Left kidney (tissue), 2 donors: Measurements from ENCODE around the gene NACAD. TPM values are rescaled to one million over a fixed set of nuclear protein-coding genes. Genes with fewer than 3 reads are reported as not detected.

ENCODE experiments used
- DNase-seq: peaks from one replicate; pipeline ENCODE4 v3.0.0-alpha.2; 2013
- polyA plus RNA-seq: library from polyadenylated mRNA; unstranded; fragments of 120-200 nt; gene quantifications from one replicate; pipeline ENCODE4 v1.2.1, GENCODE V29; 2013; ENCODE audit not compliant: insufficient read length

NACAD gene
- polyA plus RNA-seq, 1 donor, result 8.6 TPM

DNA sequence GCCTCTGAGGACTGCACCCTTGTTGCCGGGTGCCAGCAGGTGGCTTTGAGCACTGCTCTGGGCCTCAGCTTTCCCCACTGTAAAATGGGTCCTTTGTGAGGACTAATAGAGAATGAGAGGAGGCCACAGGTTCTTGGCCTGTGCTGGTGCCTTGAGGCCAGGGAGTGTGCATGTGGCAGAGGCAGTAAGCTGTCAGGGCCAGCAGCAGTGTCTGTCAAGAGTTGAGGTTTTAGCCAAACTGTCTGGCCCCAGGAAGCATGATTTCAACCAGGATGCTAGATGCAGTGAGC lies 13.5 kb downstream of the NACAD start:
- DNase-seq, result no peak

DNA sequence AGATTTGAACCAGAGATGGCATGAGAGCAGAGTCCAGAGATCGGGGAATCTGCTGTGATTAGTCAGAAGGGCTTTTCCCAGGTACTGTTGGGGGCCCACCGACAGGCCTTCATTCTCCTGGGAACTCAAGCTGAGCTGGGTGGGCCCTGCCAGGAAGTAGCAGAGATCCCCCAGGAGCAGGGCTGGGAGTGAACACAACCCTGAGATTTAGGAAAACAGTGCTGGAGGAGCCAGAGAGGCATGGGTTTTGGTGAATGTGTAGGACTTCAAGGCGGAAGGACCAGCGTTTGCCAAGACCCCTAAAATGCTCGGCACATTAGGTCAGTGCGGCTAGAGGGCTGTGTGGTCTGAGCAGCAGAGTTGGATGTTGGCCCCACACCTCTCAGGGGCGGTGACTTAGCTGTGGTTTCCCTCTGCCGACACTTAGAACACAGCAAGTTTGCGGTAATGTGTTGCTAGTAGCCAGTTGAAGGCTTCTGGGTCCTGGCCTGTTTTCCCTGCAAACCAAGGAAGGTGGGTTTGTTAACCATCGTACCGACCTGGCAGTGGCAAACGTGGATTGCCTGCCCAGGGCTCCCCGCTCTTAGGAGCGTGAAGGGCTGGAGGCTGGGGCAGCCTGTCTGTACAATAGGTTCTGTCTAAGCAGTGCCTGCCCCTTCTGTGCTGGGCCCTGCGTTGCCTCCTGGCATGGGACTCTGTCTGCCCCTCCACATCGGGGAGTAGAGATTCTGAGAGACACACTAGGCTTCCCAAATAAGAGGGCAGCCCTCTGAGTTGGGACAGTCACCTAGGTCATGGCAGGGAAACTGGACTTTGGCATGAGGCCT lies 14.0 kb downstream of the NACAD start:
- no peak for DNase-seq

DNA sequence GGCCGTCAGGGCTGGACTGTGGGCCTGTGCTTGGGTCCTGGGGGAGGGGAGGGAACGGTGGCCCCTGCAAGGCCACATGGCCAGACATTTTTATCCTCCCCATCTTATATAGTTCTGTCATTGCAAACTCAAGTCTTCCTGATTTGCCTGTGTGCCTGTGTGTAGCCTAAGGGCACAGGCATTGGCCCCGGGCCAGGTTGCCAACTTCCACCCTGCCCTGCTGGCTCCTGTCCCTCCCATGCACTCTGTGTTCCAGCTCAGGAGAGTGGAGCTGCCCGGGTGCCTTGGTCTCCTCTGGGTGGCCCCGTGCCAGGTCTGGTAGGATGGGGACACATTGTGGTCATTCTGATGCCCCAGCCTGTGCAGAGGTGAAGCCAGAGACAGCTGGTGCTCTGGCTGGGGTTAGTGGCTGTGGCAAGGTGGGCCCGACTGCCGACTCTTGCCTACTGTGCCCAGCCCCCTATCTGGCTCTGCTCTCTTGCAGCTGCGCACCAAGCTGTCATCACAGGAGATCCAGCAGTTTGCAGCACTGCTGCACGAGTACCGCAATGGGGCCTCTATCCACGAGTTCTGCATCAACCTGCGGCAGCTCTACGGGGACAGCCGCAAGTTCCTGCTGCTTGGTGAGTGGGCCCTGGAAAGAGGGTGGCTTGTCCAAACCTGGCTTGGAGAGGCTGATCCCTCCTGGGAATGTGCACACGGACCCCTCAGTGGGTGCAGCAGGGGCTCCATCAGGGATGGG lies 14.8 kb downstream of the NACAD start:
- no peak for DNase-seq

DNA sequence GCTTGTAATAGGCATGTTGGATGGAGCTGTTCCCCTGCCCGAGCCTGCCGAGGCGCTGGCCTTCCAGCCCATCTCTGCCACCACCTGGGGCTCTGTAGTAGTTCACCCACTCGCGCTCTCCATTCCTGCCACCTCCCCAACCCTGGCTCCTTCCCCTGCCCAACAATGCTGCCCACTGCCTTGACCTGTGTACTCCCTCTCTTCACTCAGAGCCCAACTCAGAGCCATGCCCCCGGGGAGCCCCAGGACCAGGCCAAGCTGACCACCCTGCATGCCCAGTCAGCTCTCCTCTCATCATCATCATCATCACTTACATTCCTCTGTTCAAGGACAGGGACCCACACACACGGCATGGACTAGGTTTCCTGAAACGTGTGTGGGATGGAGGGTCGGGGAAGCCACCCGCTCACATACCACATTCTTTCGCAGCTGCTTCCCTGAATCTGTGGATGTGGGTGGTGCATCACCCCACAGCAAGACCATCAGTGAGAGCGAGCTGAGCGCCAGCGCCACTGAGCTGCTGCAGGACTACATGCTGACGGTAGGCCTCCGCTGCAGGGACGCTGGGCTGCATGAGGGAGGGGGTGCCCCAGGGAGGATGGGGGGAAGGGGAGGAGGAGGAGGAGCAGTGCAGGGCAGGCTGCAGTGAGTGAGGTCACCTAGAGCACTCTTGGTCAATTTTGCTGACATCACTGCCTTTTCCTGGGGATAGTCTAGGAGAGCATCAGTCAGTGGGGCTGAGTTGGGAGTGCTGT lies 15.6 kb downstream of the NACAD start:
- no peak for DNase-seq

DNA sequence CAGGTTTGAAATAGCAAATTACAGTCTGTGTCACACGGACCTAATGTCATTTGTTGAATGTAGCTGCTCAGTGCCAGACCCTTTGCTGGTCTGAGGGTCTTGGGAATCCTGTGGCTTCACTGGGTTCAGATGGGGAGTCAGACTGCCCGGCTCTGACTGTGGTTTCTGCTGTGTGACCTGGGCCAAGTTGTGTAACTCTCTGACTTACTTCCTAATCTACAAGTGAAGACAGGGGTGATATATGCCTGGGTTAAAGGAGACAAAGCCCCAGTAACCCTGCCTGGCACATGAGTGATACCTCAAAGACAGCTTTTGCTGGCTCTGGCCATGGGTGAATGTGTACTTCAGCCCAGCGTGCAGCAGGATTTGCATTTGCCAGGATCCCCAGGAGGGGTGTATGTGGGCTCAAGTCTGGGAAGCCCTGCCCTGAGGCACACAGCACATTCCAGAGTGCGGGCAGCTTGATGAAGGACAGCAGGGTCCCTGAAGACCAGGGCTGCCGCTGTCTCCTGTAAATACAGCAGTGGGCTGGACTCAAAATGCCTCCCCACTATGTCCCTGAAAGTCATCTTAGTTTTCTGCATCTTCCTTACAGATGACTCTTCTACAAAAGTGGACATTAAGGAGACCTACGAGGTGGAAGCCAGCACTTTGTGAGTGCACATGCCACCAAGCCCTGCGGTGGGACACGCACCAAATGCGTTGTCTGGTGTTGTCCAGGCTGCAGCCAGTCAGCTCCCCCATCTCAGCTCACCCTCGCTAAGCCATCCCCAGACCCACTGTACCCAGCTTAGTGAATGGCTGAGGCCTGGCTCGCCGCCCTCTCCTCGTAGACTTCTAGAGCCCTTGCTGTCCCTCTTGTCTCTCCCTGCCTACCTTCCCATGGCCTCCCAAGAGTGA lies 16.4 kb downstream of the NACAD start:
- no peak for DNase-seq

DNA sequence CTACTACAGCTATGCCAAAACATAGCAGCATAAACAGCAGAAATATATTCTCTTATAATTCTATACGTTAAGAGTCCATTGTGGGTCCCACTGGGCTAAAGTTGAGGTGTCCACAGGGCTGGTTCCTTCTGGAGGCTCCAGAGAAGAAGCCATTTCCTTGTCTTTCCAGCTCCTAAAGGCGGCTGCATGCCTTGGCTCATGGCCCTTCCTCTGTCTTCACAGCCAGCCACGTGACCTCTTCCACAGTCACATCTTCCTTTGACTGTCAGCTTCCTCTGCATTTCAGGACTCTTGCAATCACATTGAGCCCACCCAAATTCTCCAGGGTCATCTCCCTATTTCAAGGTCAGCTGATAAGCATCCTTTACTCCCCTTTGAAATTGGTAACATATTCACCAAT lies 17.2 kb downstream of the NACAD start:
- no peak for DNase-seq

DNA sequence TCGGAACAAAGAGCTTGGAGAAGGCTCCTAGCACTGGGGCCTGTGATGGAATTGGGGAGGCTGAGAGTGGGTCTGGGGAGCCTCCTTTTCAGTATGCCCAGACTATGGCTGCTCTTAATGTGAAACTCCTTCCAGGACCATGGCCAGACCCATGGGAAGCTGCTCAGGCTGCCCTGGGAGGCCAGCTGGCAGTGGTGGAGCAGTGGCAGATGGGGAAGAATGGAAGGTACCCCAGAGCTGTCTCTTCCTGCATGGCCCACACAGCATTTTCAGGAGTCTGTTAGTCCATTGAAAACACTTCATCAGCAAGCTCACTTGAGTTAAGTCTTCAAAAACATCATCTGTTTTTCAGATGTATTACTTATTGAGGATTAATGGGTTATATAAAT lies 18.5 kb downstream of the NACAD start:
- no peak for DNase-seq

DNA sequence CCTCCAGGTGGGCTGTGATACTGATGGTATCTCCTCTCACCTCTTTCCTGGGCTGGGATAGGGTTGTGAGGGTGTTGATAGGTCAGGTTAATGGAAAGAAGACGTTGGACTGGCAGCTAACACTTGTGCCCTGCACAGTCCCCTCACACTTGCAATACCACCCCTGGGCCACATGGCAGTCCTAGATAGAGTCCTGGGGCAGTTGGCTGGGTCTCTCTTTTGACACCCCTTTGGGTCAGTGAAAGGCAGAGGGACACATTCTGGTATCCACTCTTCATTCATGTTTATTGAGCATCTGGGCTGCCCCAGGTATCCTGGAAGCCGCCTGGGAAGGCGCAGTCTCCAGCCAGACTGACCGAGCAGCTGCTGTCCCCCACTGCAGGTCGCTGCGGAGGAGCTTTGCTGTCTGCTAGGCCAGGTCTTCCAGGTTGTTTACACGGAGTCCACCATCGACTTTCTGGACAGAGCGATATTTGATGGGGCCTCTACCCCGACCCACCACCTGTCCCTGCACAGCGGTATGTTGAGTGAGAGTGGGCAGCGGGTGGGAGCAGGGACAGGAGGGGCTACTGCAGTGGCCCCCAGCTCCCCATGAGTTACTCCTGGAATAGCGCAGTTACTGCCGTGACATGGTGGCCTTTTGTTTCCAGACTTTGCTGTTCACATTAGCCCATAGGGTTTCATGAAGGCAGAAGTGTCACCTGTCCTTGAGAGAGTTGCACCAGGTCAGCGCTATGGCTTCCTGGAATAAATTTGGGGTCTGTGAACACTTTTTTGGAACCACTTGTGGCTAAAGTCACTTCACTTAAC lies 19.1 kb downstream of the NACAD start:
- DNase-seq, result no peak

DNA sequence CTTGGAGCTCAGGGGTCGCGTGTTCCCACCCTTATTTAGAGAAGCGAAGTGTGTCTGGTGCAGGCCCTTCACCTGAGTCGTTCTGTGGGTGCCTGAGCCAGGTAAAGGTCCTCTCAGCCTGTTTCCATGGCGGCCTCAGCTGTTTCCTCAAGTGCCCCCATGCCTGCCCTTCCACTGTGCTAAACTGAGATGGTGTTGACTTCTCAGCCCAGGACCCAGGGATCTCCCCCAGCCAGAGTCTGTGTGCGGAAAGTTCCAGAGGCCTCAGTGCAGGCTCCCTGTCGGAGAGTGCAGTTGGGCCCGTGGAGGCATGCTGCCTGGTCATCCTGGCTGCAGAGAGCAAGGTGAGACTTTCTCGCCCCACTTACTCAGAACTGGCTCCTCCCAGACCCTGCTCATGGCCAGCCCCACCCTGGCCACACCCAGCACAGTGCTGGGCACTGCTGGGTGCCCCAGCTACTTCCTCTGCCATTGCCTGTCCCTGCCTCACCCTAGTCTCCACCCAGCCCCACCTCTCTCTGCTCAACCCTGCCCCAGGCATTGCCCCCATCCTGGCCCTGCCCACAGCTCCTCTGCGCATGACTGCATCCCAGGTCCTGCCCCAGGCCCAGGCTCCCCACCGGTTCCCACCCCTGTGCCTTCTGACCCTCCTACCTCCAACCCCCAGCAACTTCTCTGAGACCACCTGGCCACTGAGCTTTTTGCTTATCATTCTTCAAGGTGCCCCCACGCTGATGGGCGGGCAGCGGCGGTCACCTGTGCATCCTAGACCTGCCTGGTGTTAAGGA lies 20.3 kb downstream of the NACAD start:
- no peak for DNase-seq

DNA sequence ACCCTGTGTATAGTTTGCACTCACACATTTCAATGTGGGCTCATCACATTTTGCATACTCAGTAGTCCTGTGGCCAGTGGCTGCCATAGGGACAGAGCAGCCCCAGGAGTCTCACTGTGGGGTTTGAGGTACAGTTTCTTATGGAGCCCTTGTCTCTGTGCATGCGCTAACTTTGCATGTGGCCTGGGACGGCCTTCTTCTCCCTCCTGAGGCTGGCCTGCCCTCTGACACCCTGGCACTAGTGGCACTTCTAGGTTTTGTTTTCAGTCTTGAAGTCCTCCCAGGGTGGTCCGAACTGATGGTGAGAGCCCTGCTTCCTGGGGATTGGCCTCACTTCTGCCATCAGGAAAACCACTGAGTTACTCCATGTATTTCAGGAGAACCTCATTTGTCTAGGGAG lies 21.2 kb downstream of the NACAD start:
- no peak for DNase-seq

DNA sequence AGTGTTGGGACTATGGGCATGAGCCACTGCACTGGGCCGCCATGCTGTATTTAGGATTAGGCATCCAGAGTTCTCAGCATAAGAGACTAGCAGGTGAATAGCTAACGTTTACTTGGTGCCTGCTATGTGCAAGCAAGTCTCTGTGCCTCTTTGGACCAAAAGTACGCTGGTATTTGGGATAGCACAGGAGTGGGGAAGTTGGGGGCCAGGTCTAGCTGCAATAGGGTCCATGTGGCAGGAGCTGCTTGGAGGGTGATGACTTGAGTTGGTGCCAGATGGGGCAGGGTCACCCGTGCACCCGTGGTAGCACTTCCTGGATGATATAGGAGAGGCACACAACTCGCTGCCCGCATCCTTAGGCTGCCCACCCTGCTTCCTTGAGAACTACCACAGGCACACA lies 22.4 kb downstream of the NACAD start:
- DNase-seq, result no peak

DNA sequence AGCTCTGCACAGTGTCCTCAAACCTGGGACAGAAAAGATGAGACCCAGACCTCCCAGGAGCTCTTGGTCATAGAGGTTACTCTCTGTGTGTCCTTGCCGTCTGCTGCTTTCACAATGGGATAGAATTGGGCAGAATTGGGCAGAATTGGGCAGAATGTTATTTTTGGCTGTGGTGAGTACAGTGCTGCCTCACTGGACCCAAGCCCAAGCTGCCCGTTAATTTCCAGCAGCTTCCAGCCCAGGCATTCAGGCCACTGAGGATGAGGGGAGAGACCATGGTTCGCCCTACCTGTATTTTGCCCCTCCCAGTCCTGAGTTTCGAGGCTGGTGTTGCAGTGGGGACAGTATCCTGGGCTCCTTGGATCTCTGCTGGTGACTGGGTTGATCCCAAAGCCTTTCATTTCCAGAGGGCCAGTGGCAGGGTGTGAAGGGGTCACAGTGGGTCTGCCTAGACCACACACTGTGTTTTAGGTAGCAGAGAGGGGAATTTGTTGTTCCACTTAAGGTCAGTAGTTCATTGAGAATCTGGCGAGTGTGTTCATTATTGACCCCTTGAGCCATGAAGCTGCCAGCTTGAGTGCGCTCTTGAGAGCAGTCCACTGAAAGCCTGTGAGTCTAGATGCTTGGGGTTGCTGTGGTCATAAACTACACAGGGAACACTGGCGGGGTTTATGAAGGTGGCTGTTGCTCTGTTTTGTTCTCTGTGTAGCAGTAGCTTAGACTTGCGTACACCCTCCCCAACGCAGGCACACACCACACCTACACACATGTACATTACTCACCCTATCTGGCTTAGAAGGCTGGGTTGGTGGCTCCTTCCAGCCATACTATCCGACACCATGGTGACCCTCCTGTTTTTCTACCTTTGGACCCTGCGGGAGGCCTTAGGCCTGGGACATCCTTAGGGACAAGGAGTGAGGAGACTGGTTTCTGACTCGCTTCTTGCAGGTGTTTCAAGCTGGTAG lies 23.5 kb downstream of the NACAD start:
- no peak for DNase-seq

DNA sequence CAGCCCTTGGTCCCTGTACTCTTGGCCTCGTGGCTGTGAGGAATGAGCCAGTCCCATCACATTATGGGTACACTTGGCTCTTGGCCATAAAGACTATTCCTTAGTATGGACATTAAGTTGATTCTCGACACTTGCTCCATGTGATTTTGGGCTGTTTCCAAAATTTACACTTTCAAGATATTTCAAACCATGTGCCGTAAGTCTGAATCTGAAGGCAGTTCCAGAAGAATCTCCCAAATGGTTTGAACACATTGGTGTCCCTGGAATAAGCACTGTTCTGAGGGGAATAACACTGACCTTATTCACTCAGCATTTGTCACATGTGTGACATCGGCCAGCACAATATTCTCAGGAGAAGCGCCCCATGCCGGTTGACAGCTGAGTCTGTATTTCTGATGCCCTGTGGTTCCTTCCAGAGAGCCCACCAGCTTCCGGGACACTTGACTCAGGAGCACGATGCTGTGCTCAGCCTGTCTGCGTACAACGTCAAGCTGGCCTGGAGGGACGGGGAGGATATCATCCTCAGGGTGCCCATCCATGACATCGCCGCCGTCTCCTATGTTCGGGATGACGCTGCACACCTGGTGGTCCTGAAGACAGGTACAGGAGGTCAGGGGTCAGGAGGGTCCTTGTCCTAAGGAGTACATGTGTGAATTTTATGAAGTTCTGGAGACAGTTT lies 24.6 kb downstream of the NACAD start:
- DNase-seq, result no peak

DNA sequence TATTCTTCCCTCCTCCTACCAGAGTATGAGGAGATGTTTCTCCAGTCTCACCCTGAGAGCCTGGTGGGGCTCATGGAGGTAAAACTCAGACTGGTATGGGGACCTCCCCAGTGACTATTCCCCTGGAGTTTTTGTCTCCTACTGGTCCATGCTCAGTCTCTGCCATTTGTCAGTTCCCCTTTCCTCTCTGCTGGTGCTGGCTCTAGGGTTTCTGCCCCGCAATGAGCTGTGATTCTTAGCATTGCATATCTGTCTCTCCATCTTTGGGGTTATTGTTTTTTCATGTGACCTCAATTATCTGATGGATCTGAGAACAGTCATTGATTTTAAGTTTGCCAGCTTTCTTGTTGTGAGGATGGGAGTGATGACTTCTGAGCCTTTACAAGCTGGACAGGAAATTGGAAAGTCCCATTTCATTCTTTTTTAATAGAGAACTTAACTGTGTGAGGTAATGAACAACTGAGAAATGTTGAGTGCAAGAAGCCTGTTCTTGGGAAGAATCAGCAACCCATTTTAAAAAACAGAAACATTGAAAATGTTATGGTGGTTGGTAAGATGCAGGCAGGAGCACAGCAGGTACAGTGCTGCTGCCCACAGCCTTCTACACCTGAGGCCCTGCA lies 26.9 kb downstream of the NACAD start:
- no peak for DNase-seq

DNA sequence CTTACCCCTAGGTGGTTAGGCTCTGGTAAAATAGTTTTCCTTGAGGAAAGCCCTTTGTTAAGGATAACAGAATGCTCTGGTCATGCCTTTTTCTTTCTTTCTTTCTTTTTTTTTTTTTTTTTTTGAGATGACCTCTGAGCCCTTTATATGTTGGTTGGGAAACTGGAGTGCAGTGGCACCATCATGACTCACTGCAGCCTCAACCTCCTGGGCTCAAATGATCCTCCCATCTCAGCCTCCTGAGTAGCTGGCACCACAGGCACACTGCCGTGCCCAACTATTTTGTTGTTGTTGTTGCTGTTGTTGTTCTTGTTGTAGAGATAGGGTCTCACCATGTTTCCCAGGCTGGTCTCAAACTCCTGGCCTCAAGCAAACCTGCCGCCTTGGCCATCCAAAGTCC lies 27.4 kb downstream of the NACAD start:
- no peak for DNase-seq

DNA sequence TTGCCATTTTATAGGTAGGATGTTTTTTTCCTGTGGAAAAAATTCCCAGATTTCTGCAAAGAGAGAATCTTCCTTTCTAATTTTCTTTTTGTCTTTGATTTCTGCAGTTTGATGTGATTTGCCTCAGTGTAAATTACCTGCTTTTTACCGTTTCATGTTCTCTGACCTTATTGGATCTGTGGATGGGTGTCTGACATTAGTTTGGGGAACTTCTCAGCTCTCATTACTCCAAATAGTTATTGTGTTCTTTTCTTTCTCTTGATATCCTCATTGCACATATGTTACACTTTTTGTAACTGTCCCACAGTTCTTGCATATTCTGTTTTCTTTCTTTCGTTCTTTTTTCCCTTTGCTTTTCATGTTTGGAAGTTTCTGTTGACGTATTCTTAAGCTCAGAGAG lies 28.5 kb downstream of the NACAD start:
- DNase-seq, result no peak

DNA sequence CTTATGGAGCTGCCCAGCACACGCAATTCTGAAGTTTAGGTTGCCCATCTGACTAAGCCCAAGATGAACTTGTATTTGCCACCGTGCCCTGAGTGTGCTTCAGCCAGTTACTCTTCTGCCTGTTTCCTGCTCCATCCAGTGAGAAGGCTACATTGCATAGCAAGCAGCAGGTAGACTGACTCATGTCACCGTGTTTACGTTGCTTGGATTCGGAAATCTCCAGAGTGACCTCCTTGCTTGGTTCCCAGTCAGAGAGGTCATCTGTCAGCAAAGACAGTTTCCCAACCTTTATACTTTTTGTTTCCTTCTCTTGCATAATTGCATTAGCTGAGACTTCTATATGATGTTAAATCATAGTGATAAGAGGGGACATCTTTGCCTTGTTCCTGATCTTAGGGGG lies 30.9 kb downstream of the NACAD start:
- DNase-seq, result no peak

DNA sequence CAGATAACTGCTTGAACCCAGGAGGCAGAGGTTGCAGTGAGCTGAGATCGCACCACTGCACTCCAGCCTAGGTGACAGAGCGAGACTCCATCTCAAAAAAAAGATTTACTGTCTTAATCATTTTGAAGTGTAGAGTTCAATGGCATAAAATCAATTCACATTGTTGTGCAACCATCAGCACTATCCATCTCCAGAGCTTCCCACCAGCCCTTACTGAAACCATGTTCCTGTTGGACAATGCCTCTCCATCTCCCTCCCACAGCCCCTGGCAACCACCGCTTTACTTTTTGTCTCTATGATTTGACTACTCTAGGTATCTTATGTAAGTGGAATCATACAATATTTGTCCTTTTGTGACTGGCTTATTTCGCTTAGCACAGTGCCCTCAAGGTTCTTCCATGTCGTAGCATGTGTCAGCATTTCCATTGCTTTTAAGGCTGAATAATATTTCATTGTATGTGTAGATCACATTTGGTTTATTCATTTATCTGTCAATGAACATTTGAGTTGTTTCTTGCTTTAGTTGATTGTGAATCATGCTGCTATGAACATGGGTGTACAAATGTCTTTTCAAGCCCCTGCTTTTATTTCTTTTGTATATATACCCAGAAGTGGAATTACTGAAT lies 33.1 kb downstream of the NACAD start:
- DNase-seq, result no peak
